ENCODE results near the gene FGR.

The FGR gene

DNA sequence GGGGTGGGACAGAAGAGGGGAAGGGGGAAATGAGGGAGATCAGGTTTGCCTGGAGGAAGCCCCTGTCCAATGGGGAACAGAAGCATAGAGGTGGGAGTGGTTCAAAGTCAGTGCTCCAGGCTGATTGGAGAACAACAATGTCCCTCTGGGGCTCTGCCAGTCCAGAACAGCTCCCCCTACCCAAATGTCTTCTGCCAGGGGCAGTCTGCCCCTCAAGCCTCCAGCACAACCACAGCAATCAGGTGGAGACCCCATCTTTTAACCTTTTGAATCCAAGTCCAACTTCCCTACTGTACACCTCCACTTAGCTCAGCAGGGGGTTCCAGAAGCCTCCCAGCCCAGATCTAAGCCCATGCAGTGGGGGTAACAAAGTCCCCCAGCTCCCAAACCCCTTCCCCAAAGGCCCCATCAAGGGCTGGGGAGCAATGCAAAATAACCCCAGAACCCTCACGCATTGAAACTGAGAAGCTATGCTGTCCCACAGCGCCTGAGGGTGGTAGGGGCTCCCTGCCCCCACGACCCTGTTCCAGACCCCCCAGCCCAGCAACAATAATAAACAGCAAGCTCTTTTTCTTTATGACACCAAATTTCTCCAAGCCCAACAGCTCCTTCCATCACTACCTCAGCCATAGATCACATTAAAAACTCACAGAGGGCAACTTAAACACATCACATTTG is 34.3 kb downstream of the FGR start:
- no peak for DNase-seq (ENCODE audit: low spot score)

DNA sequence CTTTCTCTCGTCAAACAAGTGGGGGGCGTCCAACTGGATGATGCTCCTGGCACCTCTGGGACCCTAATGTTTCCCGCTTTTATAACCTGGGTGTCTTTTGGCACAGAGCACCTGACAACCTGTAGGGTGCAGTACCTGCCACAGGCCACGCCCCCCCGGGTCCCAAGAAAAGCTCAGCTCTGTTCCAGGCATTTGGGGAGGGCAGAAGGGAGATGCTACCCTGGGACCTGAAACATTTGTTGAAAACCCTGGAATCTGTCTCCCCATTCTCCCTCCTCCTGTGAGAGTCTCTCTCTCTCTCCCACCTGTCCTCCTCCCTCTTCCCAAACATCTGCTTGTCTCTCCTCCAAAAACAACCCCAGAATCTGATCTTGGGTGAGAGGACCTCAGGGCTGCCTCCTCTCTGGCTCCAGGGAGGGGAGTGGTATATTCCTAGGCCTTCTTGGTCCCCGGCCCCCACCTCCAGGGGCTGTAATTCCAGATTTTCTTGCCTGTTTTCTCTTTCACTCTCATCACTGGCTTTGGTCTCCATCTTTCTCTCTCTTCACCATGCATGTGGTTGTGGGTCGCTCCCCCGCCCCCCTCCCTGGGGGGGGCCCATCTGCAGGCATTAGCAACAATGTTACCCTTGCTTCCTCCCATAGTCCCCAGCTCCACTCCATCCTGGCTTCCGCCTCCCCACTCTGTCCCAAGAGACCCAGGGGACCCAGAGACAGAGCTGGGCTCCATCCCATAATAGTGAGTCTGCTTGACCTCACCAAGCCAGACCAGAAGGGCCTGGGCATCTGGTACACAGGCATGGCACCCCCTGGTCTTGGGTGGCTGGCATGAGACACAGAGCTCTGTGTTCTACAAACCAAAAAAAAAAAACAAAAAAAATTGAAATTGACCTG is 35.1 kb downstream of the FGR start:
- no peak for DNase-seq (ENCODE audit: low spot score)

DNA sequence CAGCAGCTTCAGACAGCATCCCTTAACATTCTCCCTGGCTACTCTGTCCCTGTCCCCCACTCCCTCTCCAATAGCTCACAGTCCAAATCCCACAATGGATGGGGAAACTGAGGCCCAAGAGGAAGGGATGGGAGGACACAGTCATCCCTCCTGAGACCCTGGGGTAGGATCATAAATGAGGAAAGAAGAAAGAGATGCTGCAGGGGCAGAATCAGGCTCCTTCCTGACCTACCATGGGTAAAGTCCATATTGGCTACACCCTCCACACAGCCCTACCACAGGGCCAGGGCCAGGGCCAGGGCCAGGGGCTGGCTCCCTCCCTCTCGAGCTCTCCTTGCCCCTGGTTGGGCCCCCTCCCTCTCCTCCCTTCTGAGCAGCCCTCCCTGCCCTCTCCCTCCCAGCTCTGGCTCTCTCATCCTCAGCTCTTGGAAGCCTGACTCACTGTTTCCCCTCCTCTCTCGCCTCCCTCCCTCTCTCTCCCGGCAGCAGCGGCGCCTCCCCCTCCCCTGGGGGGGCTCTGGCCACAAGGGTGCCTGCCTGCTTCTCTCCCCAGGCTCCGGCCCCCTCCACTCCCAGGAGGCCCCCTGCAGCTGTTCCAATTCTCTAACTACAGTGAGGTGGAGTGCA is 36.0 kb downstream of the FGR start:
- DNase-seq (ENCODE audit: low spot score): no peak

DNA sequence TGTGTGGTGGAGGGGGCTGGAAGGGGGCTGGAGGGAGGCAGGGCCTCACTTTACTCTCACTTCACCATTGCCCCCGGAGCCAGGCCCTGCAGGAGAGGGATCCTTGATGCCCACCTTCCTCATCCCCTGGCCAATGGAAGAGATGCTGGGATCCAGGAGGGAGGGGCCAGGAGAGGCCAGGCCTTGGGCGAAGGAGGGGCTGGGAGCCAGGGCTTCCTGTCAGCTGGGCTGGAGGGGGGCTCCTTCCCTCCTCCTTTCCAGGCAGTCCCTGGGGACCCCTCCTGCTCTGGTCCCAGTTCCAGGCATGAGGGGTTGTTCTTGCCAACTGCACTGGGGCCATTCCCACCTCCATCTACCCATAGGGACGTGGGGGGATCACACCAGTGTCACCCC is 36.7 kb downstream of the FGR start:
- no peak for DNase-seq (ENCODE audit: low spot score)

DNA sequence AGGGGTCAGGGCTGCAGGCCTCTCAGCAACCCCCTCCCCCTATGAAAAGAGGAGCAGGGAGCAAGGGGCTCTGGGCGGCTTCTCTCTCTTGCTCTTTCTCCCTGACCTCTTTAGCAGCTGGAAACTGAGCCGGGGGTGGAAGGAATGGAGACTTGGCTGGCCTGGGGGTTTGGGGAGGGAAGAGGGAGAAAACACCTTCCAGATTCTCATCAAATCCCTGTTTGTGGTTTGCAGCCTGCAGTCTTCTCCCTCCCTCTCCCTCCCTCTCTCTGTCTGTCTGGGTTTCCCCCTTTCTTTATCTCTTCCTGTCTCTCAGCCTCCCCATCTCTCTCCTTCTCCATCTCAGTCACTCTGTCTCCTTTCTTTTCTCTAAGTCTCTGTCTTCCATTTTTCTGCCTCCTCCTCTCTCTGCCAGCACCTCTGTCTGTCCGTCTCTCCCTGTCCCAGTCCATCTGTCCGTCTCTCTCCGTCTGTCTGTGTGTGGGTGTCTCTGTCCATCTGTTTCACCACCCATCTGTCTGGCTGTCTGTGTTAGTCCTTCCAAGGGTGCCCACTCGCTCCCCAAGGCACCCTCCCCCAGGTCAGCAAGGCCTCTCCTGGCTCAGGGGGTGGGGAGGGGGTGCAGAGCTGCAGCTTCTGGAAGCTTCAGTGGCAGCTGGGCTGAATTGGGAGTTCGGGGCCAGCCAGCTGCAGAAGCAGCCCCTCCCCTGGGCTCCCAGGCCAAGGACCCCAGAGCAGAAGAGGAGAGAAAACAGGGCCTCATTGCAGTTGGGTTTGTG is 37.3 kb downstream of the FGR start:
- DNase-seq (ENCODE audit: low spot score): no peak

DNA sequence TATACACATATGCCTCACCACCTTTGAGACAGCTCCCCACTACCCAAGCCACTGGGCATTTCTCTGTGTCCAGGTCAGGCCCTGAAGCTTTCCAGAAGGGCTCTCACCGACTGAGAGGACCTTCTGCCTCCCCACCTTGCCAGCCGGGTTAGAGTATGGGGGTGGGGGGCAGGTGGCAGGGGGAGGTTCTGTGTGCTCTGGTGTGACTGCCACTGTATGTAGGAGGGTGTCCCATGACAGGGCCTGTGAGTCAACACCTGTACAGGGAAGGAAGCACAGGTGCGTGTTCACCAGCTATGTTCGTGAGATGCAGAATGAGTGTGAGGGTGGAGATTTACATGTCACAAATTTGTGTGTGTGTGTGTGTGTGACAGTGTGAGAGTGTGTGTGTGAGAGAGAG is 38.0 kb downstream of the FGR start:
- DNase-seq (ENCODE audit: low spot score): no peak

DNA sequence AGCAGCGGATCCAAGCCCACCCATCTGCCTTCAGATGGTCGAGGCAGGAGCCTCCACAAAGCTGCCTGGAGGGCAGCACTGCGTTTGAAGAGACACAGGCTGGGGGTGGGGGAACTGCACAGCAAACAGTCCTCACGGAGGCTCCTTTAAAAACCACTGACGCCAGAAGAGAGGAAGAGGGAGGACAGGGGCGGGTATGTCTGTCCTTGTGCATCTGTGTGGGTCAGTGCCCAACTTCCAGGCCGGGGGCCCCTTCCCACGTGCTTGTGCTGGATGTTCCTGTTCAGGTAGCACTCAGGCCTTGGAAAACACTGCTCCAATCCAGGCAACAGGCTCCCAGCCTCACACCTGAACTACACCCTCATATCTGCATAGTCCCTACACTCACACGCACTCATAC is 38.7 kb downstream of the FGR start:
- no peak for DNase-seq (ENCODE audit: low spot score)

DNA sequence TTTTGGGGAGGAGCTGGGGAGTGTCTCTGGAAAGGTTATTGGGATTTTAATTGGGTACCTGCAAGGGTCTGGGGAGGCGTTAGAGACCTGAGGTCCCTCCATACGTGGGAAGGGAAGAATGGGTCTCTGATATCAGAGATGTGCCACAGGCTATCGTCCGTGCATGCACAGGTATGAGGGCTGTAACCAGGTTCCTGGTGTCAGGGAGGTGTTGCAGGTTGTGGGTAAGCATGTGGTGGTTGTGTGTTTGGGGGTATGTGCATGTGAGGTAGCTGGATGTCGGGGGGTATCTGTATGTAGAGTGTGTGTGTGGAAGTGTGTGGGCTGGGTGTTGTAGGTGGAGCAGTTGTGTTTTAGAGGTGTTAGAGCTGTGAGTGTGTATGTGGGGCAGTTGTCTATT is 39.4 kb downstream of the FGR start:
- no peak for DNase-seq (ENCODE audit: low spot score)

DNA sequence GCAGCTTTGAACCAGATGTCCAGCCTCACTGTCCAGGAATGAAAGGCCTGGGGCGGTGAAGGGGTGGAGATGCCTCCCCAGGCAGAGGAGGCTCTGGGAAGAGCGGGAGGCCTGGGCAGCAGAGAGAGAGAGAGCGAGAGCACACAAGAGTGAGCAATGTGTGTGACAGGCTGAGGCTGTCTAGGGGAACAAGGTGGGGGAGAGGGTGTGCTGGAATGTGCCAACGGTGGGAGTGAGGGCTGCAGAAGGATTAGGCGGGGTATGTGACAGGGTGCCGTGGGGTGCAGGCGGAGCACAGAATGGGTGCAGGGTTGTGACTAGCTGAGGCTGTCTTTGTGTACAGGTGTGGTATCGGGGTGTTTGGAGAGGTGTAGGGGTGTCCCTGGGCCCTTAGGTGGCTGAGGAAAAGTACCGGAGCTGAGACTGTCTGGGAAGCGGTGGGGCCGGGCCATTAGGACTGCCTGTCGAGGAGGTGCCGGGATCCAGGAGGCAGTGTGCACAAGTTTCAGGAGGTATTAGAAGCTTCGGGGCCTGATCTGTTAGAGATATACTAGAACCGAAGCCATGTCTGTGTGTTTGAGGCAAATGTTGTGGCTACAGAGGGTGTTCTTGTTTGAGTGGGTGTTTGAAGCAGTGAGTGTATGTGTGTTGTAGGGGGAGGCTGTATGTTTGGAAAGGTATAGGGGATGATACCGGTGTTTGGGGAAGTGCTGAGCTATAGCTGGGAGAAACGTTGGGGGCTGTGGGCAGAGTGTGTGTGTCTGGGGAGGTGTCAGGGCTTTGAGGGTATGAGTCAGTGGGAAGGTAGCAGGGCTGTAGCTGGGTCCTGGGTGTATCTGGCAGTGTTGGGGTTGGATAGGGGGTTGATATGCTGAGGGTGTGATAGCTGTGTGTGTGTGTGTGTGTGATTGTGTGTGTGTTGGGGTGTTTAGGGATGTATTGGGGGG is 40.1 kb downstream of the FGR start:
- DNase-seq (ENCODE audit: low spot score): no peak

DNA sequence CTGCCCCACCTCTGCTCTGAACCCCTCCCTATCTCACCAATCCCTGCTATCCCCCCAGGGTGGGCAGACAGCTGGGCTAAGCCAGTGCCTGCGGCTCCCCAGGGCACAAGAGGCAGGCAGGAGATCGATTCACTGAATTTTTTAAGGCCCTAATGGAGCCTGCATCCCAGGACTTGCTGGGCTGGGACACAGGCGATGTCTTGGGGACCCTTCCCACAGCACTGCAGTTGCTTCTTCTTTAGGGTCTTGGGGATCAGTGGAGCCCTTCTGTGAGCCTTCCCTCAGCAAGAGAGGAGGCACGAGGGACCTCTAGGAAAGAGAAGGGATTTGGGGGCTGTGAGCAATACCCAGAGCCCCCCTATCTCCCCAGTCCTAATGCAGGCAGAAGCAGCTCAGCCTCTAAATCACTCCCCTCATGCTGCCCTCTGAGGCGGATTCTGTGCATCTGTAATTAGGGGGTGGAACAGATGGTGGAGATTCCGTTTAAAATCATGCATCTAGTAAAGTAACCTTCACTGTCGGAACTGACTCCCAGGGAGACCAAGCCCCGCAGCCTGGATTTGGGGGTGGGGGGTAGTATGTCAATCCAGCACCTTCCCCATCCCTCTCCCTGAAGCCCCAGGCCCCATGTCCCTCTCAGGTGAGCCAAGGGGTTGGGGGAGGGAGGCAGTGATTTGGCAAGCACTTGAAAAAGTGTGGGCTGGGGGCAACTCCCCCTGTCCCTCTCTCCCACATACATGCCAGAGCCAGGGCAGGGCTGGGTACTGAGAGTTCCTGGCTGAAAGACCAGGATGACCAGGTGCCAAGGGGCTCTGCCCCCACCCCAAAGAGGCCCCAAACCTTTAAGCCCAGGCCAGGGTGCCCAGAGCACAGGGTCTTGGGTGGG is 41.1 kb downstream of the FGR start:
- no peak for DNase-seq (ENCODE audit: low spot score)

DNA sequence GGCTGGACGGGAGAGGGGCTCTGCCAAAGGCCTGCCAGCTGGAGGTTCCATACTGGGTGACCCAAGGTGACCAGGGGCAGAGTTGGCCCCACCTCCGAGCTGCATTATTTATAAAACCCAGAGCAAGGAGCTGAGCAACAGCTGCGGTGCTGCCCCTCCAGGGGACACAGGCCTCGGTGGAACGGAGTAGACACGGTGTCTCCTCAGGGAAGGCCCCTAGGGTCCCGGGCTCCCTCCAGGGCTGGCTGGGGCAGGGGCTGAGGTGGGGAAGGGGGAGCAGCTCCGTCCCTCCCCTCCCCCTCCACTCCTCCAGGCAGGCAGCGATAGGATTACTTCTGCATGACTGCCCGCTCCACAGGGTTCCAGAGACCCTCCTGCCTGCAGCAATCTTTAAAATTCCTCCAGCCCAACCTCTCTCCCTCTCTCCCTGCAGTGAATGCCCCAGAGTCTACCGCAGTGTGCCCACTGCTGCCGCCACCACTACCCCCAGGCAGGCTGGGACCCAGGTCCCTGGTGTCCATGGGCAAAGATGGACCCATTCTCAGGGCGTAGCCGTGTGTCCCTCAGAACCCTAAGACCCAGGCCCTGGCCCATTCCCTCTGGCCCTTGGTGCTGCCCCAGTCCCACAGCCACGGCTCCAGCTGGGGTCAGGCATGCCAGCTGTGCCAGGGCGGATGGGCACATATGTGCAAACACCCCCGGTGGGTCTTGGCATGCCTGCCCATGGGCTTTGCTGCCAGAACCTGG is 41.9 kb downstream of the FGR start:
- no peak for DNase-seq (ENCODE audit: low spot score)

DNA sequence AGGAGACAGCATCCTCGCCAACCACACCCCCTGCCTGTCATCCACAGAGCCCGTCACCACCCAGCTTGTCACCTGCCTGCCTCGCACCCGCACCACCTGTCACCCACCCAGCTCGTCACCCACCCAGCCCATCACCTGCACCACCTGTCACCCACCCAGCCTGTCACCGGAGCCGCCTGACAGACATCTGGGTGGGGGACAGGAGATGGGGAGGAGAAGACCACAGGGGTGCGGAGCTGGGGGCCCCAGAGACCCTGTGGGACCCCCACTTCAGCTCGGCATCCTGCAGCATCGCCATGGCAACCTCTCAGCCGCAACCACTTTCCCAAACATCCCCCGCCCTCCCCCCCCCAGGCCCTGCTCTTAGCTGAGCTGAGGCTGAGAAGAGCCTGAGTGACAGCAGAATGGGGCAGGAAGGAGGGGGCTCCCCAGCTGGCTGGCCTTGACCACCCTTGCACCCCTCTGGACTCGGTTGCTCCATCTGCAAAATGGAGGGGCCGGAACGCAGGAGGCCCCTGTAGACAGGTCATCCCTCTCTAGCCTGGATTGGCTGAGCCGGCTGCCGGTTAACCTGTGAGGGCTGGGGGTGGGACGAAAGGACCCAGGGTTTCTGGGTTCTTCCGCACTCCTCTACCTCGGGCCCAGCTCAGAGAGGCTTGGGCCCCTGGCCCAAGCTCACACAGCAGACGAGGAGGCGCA is 42.6 kb downstream of the FGR start:
- DNase-seq (ENCODE audit: low spot score): no peak

DNA sequence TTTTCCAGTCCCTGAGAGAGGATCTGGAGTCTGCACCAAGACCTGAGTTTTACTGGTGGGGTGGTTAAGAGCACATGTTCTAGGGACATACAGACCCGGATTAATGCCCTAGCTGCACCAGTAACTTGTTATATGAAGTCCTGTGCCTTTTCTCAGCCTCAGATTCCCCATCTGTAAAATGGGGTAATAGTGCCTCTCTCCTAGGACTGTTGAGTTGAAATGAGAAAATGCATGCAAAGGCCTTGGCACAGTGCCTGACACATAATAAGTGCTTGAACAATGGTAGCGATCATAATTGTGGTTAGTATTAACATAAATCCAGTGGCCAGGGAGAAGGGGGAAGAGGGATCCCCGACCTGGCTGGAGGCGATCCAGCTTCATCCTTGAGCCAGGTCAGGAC is 43.4 kb downstream of the FGR start:
- no peak for DNase-seq (ENCODE audit: low spot score)

DNA sequence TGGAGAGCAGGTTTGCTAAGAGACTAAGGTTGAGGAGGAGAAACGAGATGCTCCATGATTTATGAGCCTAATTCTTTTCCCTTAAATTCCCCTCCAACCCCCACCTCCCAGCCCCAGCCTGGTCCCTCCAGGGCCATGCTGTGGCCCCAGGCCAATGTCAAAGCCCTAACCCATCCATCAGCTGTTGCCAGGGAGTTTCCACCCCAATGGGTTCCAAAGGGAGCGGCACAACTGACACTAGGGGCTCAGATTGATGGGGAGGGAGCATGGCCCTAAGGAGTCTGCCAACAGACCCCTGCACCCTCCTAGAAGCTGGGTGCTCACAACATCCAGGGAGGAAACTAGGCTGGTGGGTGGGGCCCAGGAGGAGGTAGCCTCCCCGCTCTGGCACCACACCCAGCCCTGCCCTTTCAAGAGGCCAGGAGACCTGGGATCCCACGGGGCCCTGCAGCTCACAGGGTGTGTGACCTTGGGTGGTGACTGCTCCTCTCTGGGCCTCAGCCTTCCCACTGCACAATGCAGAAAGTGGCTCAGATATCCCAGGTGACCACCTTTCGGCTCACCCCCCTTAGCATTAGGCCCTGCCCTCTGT is 44.0 kb downstream of the FGR start:
- no peak for DNase-seq (ENCODE audit: low spot score)

DNA sequence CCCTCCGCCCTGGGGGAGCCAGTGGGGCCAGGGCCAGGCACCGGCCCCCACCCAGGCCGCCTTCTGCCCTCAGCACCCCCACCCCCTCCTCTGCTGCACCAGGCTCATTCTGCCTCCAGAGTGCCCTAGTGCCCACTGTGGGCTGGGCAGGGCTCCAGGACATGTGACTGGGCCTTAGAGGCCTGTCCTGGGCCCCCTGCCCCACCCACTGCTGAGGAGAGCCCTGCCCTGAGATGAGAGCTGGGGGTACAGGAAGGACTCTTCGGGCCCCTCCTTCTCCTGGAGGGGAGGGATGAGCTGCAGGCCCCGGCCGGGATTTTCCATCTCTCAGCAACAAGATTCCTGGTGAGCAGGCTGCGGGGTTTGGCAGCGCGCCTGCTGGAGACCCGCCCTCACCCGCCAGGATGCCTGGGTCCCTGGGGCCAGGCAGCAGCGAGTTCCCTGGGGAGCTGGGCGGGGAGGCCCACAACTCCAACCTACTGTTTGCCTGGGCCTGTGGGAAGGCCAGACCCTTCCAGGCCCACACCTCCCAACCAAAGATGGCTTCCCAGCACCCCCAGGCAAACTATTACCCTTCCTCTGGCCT is 45.1 kb downstream of the FGR start:
- DNase-seq (ENCODE audit: low spot score): no peak

DNA sequence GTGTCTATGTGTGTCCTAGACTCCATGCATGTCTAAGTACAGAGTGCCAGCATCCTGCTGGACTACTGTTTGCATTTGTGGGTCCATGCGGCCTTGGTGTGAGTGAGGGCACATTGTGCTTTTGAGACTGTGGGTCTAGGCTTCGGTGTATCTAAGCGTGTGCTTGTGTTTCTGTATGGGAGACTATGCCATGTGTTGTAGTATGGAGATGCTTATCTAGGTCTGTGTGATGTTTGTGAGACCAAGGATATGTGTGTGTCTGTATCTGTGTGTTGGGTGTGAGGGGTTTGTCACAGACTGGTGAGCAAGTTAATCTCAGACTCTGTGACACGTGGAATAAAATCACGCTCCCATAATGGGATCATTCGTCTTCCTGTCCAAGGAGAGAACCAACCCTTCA is 45.5 kb downstream of the FGR start:
- no peak for DNase-seq (ENCODE audit: low spot score)

DNA sequence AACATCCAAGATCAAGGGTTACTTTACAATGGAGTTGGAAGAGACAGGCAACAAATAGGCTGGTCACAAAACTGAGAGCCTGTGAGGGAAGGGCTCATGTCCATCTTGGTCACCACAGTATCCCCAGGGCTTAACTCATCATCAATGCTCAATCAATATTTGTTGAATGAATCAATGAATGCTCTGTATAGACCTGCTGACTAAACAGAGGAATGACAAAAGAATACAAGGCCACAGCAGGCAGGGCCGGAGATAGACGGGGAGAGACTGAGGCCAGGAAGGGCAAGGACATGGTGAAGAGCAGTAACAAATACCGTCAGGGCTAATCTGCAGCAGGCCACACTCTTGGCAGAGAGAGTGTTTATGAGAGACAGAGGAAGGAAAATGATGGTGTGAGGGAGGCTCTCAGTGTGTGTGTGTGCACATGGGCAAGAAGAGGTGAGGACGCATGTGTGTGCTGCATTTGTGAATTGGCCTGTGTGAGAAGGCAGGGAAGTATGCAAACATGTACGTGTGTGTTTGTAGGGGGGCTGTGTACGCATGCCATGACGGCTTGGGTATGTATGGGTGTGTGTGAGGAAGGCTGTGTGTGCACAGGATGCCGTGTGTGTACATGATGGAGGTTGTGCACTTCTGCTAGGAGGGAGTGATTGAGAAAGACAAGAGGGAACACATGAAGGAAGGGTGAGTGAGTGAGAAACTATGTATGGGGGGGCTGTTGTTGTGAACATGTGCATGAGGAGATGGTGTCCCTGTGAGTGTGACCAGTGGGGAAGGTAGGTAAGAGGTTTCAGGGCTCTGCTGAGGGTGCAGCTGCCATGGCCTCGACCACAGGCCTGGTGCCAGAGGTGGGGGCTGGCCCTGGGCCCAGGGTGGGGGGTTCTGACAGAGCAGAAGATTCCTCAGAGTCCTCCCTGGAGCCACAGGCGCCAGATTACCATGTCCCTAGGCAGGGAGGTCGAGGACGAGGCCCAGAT is 46.4 kb downstream of the FGR start:
- no peak for DNase-seq (ENCODE audit: low spot score)
